Retina (tissue), 1 donor: ENCODE data around the gene HDDC2.

Experiments used
- DNase-seq: peaks from one replicate; pipeline ENCODE4 v3.0.0-alpha.2; 2016

HDDC2 gene

DNA sequence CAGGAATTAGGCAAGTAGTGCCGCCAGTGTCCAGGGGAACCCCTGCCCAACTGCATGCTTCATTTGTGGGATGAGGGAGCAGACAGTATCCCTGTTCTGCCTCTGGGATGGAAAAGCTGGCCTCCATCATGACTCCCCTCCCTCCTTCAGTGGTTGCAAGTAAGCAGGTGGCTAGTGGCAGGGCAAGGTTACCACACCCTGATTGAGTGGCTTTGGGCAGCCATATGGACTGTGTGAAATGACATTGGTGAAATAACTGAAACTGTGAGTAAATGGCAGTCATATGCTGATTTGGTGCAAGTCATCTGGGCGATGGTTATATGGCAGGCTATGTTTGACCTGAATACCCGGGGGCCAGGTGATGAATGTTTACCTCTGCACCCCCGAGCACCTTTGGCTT, 33.0 kb downstream of the HDDC2 start:
- no peak for DNase-seq

DNA sequence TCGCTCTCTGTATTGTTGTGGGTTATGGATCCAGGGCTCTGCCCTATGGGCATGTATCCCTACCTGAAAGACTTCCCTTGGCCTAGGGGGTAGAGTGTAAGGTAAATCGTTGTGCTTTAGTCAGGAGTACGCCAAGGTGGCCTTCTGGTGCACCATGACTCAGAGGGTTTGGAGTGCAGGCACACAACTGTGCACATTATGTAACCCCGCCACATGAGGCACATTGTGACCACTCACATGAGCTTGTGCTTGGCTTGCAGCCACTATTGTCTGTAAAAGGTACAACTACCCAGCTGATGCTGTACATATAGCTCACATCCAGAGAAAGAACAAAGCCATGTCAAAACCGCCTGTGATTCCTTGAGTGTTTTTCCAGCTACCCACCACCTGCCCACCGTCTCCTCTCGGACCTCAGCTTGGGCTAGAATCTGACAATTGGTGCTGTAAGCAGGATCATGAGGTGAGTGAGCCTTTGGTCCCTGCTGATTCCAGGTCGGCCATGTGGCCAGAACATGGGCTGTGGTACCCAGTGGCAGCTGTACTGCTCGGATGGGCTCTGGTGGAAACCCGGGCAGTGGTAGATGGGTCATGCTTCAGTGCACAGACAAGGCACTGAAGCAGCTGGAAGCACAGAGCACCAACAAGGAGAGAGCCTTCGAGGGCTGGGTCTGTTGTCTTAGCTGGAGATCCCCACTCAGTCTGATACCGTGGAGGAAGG, 33.8 kb downstream of the HDDC2 start:
- no peak for DNase-seq

DNA sequence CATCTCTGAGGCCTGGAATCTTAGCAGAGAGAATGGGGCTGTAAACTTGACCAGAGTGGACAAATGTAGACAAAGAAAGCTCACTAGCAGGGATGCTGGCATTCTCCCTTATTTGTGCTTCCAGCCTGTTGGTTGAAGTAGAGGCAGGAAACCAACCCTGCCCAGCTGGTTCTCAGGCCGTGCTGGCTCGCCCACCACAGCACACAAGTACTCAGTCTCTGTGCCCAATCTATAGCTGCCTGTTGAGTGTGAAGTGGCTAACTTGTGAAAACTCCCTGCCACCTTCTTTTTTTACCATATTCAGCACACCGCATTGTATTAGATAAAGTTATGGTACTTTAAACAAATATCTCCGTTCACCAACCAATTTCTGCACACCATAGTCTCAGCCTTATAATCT, 37.3 kb downstream of the HDDC2 start:
- DNase-seq = no peak

DNA sequence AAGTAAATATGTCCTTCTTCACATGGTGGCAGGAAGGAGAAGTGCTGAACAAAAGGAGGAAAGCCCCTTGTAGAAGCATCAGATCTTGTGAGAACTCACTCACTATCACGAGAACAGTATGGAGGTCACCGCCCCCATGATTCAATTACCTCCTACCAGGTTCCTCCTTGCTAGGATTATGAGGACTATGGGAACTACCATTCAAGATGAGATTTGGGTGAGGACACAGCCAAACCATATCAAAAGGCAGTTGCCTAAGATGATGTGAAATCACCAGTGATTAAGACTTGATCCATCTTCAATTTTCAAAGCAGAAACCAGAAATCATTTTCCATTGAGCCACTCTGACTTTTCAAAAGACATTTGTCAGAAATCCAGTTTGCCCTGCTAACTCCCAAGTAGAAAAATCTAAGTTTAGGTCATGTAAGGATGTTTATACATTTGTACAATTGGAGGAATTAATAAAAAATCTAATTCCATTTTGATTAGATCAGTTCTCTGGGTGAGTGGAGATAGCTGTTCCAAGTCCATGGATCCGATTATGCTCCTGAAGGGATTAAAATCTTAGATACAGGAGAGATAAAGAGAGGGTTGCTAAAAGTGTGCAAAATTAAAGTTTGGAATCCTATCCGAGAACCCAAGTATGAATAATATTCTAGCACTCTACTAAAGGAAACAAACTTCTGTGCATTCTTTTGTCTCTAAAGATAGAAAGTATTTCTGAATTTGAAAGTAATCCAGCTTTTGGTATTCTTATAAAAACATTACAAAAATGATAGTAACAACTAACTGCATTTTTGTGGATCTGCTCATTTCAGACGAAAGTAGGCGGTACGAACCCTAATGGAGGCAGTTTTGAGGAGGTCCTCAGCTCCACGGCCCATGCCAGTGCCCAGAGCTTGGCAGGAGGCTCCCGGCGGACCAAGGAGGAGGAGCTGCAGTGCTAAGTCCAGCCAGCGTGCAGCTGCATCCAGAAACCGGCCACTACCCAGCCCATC, 39.5 kb downstream of the HDDC2 start:
- no peak for DNase-seq

DNA sequence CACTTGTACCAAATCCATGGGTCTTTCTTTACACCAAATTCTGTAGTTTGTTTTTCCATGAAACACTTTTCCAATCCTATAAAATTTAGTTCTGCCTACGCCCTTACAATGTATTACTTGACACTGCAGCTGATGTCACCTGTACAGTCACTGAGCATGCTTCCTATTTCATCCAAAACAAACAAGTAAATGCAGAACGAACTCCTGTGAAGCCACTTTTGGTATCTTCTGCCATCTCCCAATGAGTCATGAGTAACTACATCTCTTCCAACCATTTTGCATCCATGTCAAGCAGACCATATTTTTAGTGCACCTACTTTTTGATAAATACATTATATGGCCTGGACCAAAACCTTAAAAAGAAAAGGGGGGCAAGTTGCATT, 42.4 kb downstream of the HDDC2 start:
- no peak for DNase-seq

DNA sequence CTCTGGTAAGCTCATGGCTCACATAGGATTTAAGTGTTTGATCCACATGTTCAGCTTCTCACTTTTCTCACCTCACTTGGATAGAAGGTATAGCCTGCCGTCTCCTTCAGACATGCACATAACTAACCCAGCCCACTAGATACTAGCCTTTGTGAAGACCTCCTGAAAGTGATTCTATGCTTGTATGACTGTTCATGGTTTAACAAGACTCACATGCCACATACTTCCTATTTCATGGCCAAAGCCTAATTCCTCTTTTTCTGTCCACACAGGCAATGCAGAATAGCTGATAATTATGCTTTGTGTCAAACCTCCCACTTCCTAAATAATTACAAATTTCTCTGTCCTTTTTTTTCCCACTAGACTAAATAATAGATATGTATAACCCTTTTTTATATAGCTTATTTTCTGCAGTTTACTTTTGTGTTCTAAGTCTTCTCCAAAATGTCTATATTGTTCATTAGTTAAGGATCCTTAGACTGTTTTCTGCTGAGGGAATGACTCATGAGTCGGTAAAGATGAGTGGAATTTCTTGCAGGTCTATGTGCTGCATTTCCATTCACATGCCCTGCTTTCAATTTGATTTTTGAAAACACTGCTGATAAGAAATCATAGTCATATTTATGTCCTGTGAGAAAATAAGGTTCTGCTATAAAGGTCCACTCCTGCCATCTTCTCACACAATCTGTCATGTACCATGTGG, 43.0 kb downstream of the HDDC2 start:
- DNase-seq = no peak

DNA sequence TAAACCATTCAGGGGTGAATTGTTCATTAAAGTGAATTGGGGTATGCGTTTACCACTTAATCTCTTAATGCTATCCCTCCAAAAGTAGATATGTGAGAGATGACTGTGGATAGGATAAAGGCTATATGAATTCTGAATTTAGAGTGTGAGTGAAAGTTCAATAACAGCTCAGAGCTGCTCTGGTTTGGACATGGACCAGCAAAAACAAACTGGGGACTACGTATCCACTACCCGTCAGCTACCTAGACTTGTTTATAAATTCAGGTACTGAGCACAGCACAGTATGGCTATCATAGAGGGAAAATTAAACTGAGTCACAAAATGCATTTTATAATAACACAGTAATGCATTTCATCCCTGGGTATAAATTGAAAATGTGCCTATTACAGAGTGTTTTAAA, 44.4 kb downstream of the HDDC2 start:
- no peak for DNase-seq

DNA sequence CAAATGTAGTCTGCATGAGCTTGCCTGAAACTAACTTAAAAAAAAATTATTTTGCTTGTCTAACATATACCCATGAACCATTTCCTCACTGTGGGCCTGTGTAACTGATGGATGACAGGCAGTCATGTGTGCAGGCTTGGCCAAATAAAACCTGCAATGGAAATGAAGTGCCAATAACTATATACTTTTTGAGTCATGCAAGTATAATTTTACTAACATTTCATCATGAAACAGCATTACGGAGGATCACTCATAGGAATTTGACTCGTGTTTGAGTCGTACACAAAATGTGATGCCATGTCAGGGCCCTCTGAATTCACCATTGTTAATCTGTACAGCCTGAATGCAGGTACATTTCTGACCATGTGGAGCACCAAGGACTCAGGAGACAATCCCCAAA, 46.6 kb downstream of the HDDC2 start:
- DNase-seq = no peak

DNA sequence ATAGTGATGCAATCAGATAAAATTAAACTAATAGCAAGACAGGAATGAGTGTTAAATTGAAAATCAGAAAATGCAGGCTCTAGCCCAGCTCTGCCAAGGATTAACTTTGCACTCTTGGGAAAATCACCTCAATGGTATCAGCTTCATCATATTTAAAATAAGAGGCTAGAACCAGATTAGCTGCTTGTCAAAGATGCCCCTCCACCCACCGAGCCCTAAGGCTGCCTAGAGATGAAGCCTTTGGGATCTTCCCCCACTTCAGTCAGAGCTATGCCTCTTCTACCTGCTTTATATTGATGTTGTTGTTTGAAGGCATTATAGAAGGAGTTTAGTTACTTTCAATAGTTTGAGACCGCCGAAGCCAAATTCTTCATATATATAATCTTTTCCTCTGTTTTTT, 47.4 kb downstream of the HDDC2 start:
- no peak for DNase-seq

DNA sequence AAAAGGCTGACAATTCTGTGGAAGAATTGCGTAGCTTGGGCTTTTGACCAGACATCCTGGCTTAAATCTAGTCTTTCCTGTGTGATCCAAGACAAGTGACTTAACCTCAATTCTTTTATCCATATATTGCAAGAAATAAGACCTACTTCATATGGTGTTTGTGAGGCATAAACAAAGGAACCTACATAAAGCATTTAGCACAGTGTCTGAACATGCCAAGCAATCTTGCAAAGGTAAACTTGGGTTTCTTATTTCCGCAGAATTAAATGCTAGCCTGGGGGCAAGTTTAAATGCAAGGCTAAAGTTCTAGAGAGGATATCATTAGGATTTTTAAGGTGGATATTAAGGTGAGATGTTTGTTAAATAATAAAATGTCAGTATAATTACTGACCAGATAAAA, 47.9 kb downstream of the HDDC2 start:
- no peak for DNase-seq

DNA sequence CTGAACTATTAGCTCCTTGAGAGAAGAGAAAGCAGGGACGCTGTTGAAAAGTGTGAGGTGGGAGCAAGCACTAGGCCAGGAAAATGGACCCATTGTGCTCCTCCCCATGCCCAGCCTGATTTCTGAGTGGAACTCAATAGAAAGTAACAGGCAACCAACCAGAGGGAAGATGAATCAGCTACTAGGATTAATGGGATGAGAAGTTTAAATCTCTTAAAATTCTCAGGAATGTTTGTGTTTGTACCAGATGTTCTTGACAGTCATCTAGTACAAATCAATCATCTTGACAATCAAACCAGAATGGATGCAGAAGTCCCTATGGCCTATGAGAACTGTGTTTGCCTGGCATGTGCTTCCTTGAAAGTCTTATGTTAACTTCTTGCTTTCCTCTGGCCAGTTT, 48.9 kb downstream of the HDDC2 start:
- DNase-seq = no peak

DNA sequence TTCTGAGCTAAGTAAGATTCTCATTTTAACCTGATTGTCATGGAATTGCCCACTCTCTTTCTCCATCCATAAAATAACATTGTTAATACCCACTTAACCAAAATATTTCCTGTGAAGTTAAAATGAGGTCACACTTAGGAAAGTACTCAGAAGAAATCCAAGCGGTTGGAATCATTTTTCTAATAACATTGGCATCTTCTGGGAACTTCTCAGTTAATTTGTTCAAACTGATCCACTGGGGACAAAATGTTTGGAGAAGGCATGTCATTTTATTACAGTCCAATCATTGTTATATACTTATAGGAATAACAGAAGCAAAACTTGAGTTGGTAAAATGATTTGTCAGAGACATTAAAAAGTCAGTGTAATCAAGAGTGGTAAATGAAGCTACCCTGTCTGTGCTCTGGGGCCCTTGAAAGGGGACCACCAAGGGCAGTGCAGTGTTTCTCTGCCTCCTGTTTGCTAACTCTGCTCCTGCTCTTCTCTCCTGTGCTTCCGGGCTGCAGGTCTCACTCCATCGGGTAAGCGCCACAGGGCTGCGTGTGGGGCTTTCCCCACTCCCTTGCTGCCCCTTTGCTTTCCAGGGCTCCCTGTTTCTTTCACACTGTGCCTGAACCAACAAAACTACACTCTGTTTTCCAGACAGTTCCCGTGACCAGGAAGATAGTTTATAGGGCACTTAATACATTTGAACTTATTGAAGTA, 50.1 kb downstream of the HDDC2 start:
- DNase-seq = peak; percentile 47

DNA sequence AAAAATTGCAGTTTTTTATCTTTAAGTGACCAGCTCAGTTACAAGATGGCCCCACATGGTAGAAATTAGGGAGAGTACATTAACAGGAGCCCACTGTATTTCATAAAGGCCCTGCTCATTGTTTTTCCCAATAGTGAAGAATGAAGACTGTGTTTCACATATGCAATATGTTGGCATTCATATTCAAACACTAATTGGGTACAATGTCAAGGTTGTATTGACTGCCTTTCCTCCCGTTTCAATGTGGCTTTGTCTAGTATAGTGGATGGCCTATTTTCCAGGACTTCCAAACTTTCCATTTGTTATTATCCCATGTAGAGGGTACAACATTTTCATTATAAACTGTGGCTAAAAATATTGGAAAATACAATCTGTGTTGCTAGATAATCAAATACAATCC, 51.3 kb downstream of the HDDC2 start:
- no peak for DNase-seq

DNA sequence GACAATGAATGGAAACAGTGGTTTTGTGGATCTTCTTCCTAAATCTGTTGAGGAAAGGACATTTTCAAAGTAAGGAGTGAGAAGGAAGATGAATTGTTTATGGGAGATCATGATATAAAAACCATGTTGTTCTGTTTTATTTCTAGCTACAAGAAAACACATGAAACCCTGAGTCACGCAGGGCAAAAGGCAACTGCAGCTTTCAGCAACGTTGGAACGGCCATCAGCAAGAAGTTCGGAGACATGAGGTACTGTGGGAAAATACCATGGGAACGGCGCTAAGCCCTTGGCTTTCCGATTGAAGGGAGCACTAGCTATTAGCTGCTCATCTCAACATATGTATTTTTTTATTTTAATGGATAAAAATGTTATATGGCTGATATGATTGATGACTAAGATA, 53.6 kb downstream of the HDDC2 start:
- DNase-seq = no peak

DNA sequence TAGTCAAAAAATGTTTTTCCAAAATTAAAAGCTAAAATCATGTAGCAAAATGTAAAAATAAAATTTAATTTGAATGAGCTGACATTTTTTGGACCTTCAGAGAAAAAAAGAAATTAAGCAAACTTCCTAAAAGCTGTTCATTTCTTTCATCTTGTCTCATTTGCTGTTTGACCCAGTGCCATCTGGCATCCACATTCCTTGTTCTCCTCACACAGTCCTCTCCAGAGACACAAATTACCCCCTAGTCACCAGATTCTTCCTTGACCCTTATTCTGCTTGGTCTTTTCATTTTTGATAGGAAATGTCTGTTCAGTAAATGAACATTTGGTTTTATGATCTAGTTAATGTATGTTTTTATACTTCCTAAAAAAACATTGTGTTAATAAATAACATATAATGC, 55.2 kb downstream of the HDDC2 start:
- no peak for DNase-seq

DNA sequence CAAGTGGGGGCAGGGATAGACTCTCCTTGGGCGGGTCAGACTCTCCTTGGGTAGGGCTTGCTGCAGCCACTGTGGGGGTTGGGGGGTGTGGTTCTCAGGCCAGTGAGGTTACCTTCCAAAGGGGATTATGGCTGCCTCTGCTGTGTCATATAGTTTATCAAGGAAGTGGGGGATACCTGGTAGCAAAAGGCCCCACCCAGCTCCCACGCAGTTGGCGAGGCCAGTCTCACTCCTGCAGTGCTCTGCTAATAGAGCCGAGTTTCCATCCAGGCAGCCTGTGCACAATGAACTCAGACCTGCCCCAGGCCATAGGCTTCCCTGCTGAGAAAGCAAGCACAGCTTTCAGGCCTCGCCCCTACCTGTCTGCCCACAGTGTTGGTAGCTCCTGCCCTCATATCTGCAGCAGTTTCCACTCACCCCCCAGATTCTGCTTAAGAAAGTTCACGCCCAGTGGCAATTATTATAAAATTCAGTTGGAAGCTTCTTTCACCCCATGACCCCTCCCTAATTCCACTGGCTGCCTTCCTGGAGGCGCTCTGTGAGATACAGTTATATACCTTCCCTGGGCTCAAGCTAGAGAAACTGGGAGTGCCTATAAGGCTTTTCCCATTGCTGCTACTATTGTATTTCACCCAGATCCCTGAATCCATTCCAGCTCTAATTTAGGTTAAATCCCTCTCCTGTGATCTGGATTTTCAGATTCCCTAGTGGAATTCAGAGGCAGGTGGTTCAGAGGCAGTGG, 56.1 kb downstream of the HDDC2 start:
- DNase-seq = no peak

DNA sequence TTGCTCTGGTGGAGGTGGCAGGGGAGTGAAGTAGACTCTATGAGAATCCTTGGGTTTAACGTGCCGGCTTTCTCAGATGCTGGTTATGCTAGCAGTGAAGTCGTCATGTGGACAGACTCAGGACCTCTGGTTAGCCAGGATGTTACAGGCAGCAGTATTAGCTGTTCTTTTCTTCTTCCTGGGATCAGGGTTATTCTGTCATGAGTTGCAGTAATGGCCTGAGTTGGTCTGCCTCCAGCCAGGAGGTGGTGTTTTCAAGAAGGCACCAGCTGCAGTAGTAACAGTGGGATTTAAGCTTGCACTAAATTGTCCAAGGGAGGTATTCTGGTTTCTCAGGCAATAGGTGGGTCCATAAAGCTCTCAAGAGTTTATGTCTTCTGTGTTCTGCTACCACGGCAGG, 56.7 kb downstream of the HDDC2 start:
- no peak for DNase-seq

DNA sequence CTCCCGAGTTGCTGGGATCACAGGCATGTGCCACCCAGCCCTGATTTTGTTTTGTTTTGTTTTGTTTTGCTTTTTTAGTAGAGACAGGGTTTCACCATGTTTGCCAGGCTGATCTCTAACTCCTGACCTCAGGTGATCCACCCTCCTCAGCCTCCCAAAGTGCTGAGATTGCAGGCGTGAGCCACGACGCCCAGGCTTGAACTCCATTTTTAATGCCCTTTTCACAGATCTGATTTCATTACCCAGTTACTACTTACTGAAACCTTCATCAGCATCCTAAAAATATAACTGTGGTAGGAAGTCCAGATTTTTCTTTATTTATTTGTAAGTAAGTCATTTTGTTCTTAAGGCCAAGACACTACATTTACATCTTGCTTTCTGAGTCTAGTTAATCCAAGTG, 64.0 kb downstream of the HDDC2 start:
- DNase-seq = no peak

DNA sequence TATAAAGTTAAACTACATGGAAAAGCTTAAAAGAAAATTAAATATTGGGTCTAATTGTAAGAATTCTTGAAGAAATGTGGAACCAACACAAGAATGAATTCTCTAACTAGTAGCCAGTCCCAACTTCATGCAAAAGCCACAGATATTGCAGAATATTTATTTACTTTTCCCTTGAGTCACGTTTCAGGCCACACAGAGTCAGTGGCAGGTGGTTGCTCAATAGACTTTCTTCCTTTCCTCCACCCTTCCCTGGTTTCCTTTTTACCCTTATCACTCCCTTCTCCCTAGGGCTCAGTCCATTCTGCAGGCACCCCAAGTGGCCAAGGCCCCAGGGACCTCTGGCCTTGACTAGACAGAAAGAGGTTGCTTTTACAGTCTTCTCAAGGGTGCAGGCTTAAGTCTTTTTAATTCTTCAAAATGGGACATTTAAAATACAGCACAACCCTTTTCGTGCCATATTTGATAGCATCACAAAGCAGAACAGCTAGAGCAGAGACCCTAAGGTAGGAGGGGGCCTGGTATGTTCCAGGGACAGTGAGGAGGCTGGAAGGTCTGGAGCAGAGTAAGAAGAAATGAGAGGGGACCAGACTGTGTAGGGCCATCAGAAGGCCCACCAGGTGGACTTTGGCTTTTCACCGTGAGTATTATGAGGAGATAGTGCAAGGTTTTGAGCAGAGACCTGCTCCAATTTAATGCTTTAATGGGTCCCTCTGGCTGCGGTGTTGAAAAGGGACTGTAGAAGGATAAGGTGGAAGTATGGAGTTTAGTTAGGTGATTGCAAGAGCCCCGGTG, 65.0 kb downstream of the HDDC2 start:
- DNase-seq = no peak

DNA sequence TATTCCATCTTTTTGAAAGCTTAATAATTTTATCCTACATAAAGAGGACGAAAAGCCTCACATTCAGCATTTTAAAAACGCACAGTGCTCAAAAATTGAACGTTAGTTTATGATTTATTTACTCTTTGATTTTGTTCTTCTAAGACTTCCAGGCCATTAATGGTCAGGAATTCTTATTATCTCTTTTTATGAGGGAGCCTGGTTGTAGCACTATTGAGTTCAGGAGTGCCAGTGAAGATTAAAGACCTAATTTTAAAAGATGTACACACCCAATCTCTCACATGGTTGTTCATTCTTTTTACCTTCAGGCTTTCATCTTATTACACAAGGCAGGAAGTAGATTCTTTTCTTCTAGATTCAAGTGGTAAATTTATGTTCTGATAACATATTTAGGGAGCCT, 68.6 kb downstream of the HDDC2 start:
- DNase-seq = no peak

DNA sequence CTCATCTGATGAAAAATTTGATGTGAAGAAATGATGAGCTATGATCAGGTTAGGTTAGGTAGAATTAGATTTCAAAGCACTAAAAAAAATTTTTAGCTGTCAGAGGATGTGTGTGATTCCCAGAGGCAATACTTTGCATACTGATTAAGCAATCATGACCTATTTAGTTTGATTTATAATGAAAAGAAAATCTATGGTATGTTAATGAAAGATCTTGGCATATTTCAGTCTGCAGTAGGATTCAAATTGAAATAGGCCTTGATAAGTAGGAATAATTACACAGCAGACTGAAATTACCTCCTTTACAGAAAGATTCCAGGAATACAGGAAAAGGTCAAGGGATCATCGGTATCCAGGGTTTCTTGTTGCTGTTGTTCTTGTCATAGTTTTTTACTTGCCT, 69.3 kb downstream of the HDDC2 start:
- no peak for DNase-seq
